VCaP (cell line): Measurements from ENCODE around the gene SFXN2.
A peak's percentile ranks its signal among the peaks of the same experiment; 100 is the strongest.

Experiments used
- H3K27ac ChIP-seq: fragments of 450-650 bp; 2 replicates; pipeline ENCODE4 v1.5.1; 2017
- CTCF ChIP-seq: fragments of 450-650 bp; conservative IDR thresholded peaks from 2 replicates; pipeline ENCODE4 v1.5.1; 2017; ENCODE audit warnings: mild to moderate bottlenecking, moderate library complexity

The SFXN2 gene

GRCh38 chr10:102702742-102703141 lies 11.7 kb upstream of the SFXN2 start:
- no peak for TF ChIP-seq CTCF
- H3K27ac ChIP-seq: no peak overlapping the region

- no peak overlapping the region for H3K27ac ChIP-seq
- TF ChIP-seq CTCF: no peak
Observed at GRCh38 chr10:102704915-102705314, 9.5 kb upstream of the SFXN2 start.

- TF ChIP-seq CTCF: no peak
- H3K27ac ChIP-seq: no peak overlapping the region
Observed at GRCh38 chr10:102705531-102705930, 8.9 kb upstream of the SFXN2 start.

DNA sequence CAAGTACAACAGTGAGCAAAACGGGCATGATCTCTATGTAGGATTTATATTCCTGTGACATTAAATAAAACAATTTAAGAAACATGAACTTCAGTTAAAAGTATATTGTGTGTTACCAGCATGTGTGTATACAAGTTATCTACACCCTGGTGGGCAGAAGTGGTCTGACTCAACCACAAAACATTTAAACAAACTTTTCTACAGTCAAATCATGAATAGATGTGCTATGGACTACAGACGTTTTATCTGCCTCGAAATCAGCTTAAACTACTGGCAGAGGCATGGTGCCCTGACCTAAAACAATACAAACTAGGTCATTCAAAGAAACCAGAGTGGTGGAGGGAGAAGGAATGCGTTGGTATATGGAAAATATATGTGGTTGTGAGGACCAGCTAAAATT lies 3.8 kb upstream of the SFXN2 start:
- H3K27ac ChIP-seq: no peak overlapping the region
- TF ChIP-seq CTCF: no peak

- no peak overlapping the region for H3K27ac ChIP-seq
- TF ChIP-seq CTCF: no peak
Observed at GRCh38 chr10:102712089-102712488, 2.3 kb upstream of the SFXN2 start.

GRCh38 chr10:102712843-102713538 lies 1.4 kb upstream of the SFXN2 start:
- H3K27ac ChIP-seq: peak overlapping the region; percentile 84
- no peak for TF ChIP-seq CTCF

DNA sequence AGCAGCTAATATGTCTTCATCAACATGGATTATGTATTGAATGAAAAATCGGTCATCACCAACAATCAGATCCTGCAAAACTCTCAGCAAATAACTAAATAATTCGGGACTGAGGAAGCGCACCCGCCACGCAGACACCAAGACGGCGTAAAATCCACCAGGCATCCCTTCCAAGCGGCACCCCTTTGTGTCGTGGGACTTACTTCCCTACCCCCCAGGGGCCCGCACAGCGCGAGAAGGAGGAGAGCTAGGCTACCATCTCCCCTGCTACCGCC lies 960 bp upstream of the SFXN2 start:
- no peak for TF ChIP-seq CTCF
- H3K27ac ChIP-seq: peak overlapping the region; percentile 84
